ENCODE data around the gene TAGLN3.

TAGLN3 gene

GRCh38 chr3:112061152-112061551 is 62.4 kb downstream of the TAGLN3 start:
- H3K4me3 ChIP-seq (ENCODE audit: low read depth, low read length), result no peak overlapping the region
- TF ChIP-seq CTCF (IDR thresholded peaks at IDR 0.05; ENCODE audit: borderline replicate concordance, insufficient read depth, low read depth, low read length), result no peak
